ENCODE measurements around the gene LCN10.

DNA sequence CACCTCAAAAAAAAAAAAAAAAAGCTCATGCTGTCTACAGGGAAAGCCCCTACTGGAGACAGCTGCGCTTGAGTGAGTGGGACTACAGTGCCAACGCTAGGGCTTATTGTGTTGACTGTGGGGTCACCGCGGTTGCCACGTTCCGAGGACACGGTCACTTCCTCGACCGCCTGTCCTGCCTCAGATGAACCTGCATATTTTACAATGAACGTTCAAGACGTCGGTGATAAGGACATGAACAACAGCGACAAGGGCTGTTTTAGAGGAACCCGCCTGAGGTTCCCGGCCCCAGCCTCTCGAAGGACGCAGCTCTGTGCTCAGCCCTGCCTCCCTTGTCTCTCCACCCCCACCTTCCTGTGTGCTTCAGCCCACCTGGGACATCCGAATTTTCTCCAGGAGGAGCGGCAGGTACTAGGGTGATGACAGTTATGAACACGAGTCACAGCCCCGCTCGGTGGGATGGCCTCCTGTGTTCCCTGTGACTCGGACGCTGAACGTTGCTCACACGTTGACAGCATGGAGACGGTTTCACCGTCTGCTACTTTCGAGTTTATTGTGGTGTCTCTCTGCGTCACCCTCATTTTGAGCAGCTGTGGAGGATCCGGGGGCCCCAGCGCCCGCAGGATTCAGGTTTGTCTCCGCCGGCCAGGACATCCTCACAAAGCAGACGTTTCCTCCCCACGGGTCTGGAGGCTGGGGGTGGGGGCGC is 41.6 kb downstream of the LCN10 start:
- TF ChIP-seq, protein P1, sequence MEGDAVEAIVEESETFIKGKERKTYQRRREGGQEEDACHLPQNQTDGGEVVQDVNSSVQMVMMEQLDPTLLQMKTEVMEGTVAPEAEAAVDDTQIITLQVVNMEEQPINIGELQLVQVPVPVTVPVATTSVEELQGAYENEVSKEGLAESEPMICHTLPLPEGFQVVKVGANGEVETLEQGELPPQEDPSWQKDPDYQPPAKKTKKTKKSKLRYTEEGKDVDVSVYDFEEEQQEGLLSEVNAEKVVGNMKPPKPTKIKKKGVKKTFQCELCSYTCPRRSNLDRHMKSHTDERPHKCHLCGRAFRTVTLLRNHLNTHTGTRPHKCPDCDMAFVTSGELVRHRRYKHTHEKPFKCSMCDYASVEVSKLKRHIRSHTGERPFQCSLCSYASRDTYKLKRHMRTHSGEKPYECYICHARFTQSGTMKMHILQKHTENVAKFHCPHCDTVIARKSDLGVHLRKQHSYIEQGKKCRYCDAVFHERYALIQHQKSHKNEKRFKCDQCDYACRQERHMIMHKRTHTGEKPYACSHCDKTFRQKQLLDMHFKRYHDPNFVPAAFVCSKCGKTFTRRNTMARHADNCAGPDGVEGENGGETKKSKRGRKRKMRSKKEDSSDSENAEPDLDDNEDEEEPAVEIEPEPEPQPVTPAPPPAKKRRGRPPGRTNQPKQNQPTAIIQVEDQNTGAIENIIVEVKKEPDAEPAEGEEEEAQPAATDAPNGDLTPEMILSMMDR (IDR thresholded peaks at IDR 0.05; ENCODE audit: low read length): no peak
- TF ChIP-seq EZH2 (IDR thresholded peaks at IDR 0.05; ENCODE audit: borderline replicate concordance, low read length): no peak
